ENCODE data around the gene ICAM5. TPM values are rescaled to one million over a fixed set of nuclear protein-coding genes. Genes with fewer than 3 reads are reported as not detected.

ICAM5 gene
- total and polyA plus RNA-seq, 9 of the 15 experiments (the other 6 are each of a cell fraction or from before 2014, with no cell fraction given): 0.10 to 114 (median 13.7) TPM

DNA sequence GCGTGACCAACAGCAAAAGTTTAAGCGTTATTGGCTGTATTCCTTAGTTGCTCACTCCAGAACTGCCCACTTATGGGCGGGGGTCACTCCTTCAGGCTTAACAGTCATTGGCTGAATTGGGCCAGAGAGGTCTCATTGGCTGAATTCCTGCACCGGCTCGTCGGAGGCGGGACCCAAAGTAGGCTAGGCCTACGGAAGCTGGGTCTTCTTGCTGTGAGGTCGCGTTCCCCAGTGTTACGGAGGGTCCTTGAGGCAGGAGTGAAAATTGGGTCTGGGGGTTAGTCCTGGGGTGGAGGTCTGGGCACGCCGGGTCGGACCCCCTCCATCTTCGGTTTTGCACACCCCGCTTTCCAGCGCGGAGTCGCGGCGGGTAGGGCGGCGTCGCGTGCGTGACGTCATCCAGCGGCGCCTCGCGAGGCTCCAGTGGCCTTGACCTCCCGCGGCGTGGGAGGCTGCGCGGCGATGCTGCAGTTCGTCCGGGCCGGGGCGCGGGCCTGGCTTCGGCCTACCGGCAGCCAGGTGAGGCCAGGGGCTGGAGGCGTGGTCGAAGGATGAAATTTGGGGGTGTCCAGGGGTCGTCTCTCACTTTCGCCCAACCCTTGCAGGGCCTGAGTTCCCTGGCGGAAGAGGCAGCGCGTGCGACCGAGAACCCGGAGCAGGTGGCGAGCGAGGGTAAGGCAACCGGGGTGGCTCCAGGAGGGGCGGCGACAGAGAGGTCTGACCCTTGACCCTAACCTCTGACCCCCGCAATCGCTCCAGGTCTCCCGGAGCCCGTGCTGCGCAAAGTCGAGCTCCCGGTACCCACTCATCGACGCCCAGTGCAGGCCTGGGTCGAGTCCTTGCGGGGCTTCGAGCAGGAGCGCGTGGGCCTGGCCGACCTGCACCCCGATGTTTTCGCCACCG is 37.7 kb upstream of the ICAM5 start, which contains the start of gene MRPL4 (continued):
- no peak for TF ChIP-seq MCM7 (IDR thresholded peaks at IDR 0.05)
- 0 out of 2 replicates have a peak, but pooled peaks have one; percentile 10 for TF ChIP-seq ZFP1 (CRISPR knock-in tag; IDR thresholded peaks at IDR 0.05)
- TF ChIP-seq TBL1XR1 (IDR thresholded peaks at IDR 0.05; ENCODE audit: low read length in 2 of 2): peak in 1 of 2 experiments; percentile 88; a peak in 3 of 4 replicates
- peak; percentile 57 for TF ChIP-seq TAF1 (IDR thresholded peaks at IDR 0.05; ENCODE audit: control insufficient read depth, extremely low read depth, insufficient read depth, low read length, severe bottlenecking)
- TF ChIP-seq DNMT1 (IDR thresholded peaks at IDR 0.05): no peak
- TF ChIP-seq, protein P1, sequence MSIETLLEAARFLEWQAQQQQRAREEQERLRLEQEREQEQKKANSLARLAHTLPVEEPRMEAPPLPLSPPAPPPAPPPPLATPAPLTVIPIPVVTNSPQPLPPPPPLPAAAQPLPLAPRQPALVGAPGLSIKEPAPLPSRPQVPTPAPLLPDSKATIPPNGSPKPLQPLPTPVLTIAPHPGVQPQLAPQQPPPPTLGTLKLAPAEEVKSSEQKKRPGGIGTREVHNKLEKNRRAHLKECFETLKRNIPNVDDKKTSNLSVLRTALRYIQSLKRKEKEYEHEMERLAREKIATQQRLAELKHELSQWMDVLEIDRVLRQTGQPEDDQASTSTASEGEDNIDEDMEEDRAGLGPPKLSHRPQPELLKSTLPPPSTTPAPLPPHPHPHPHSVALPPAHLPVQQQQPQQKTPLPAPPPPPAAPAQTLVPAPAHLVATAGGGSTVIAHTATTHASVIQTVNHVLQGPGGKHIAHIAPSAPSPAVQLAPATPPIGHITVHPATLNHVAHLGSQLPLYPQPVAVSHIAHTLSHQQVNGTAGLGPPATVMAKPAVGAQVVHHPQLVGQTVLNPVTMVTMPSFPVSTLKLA (conservative IDR thresholded peaks at IDR 0.05): peak; percentile 92 to 98
- TF ChIP-seq, protein P2, sequence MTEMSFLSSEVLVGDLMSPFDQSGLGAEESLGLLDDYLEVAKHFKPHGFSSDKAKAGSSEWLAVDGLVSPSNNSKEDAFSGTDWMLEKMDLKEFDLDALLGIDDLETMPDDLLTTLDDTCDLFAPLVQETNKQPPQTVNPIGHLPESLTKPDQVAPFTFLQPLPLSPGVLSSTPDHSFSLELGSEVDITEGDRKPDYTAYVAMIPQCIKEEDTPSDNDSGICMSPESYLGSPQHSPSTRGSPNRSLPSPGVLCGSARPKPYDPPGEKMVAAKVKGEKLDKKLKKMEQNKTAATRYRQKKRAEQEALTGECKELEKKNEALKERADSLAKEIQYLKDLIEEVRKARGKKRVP (CRISPR knock-in tag; IDR thresholded peaks at IDR 0.05): 0 out of 2 replicates have a peak, but pooled peaks have one; percentile 48
- no peak for TF ChIP-seq NFIX (CRISPR knock-in tag; IDR thresholded peaks at IDR 0.05; ENCODE audit: low read depth)
- TF ChIP-seq ELF4 (CRISPR knock-in tag; IDR thresholded peaks at IDR 0.05): 0 out of 2 replicates have a peak, but pooled peaks have one; percentile 37
- TF ChIP-seq ZEB2 (IDR thresholded peaks at IDR 0.05): 0 out of 2 replicates have a peak, but pooled peaks have one; percentile 36
- no peak for TF ChIP-seq NCOA4 (IDR thresholded peaks at IDR 0.05; ENCODE audit: partially characterized antibody)
- TF ChIP-seq RAD21 (CRISPR knock-in tag; conservative IDR thresholded peaks at IDR 0.05 in 1 of 2, IDR thresholded peaks at IDR 0.05 in 1 of 2): no peak
- no peak for TF ChIP-seq PPARD (CRISPR knock-in tag; IDR thresholded peaks at IDR 0.05)
- TF ChIP-seq HMG20A (CRISPR knock-in tag; conservative IDR thresholded peaks at IDR 0.05): no peak
- peak; percentile 24; the same call in 1 of the 2 replicates for TF ChIP-seq ZNF584 (CRISPR knock-in tag; IDR thresholded peaks at IDR 0.05; ENCODE audit: low read depth)
- no peak; the same call in 1 of the 2 replicates for TF ChIP-seq ZNF695 (CRISPR knock-in tag; IDR thresholded peaks at IDR 0.05)
- no peak for TF ChIP-seq ZKSCAN8 (CRISPR knock-in tag; IDR thresholded peaks at IDR 0.05)
- TF ChIP-seq ARID2 (IDR thresholded peaks at IDR 0.05): no peak
- TF ChIP-seq ZNF583 (CRISPR knock-in tag; IDR thresholded peaks at IDR 0.05): no peak
- peak; percentile 99 for TF ChIP-seq C11orf30 (IDR thresholded peaks at IDR 0.05; ENCODE audit: low read depth)
- TF ChIP-seq NEUROD1 (IDR thresholded peaks at IDR 0.05; ENCODE audit: borderline replicate concordance, low read depth, low read length, partially characterized antibody): peak; percentile 33
- TF ChIP-seq, protein P3, sequence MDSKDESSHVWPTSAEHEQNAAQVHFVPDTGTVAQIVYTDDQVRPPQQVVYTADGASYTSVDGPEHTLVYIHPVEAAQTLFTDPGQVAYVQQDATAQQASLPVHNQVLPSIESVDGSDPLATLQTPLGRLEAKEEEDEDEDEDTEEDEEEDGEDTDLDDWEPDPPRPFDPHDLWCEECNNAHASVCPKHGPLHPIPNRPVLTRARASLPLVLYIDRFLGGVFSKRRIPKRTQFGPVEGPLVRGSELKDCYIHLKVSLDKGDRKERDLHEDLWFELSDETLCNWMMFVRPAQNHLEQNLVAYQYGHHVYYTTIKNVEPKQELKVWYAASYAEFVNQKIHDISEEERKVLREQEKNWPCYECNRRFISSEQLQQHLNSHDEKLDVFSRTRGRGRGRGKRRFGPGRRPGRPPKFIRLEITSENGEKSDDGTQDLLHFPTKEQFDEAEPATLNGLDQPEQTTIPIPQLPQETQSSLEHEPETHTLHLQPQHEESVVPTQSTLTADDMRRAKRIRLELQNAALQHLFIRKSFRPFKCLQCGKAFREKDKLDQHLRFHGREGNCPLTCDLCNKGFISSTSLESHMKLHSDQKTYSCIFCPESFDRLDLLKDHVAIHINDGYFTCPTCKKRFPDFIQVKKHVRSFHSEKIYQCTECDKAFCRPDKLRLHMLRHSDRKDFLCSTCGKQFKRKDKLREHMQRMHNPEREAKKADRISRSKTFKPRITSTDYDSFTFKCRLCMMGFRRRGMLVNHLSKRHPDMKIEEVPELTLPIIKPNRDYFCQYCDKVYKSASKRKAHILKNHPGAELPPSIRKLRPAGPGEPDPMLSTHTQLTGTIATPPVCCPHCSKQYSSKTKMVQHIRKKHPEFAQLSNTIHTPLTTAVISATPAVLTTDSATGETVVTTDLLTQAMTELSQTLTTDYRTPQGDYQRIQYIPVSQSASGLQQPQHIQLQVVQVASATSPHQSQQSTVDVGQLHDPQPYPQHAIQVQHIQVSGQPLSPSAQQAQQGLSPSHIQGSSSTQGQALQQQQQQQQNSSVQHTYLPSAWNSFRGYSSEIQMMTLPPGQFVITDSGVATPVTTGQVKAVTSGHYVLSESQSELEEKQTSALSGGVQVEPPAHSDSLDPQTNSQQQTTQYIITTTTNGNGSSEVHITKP (IDR thresholded peaks at IDR 0.05; ENCODE audit: partially characterized antibody): peak; percentile 68

Measured in K562 (cell line).